Esophagus squamous epithelium (tissue), 5 donors: ENCODE measurements around the gene ST8SIA6. TPM values are rescaled to one million over a fixed set of nuclear protein-coding genes. Genes with fewer than 3 reads are reported as not detected.

Source experiments
- DNase-seq: peaks from one replicate; lab custom pipeline; 2025; lab: John Stamatoyannopoulos, UW
- H3K27ac ChIP-seq, 4 donors: fragments of 200-600 bp; sonication (generic); one replicate each; pipeline ENCODE4 v1.5.1; 2016 to 2019; ENCODE audit warnings: mild to moderate bottlenecking in 1 of 4
- H3K27me3 ChIP-seq, 4 donors: fragments of 200-600 bp; sonication (generic); 1 replicate in 3 of 4; 2 replicates in 1 of 4; pipeline versions ENCODE4 v1.5.1 to v1.6.0; 2017 to 2021; ENCODE audit warnings: antibody characterized with exemption in 1 of 4
- H3K36me3 ChIP-seq, 3 donors: fragments of 200-600 bp; sonication (generic); one replicate each; pipeline ENCODE4 v1.5.1; 2016 to 2019
- H3K4me1 ChIP-seq, 3 donors: fragments of 200-600 bp; sonication (generic); one replicate each; pipeline ENCODE4 v1.5.1; 2017 to 2019
- H3K4me3 ChIP-seq, 4 donors: fragments of 200-600 bp; sonication (generic); 1 replicate in 3 of 4; 2 replicates in 1 of 4; pipeline ENCODE4 v1.5.1; 2016 to 2019; ENCODE audit warnings: mild to moderate bottlenecking in 2 of 4, moderate library complexity in 1 of 4
- H3K9me3 ChIP-seq, 3 donors: fragments of 200-600 bp; sonication (generic); one replicate each; pipeline ENCODE4 v1.5.1; 2016 to 2019
- CTCF ChIP-seq, 6 experiments: fragments of 450-650 bp in 4 of 6; fragments of 200-600 bp in 2 of 6; sonication (generic) in 2 of 6; IDR thresholded peaks; one replicate each; pipeline ENCODE4 v1.5.1; 2016 to 2019; ENCODE audit warnings: antibody characterized with exemption in 6 of 6, mild to moderate bottlenecking in 4 of 6, moderate library complexity in 4 of 6
- POLR2A ChIP-seq, 4 donors: fragments of 450-650 bp; IDR thresholded peaks; one replicate each; pipeline ENCODE4 v1.6.1; 2017; ENCODE audit warnings: antibody characterized with exemption in 4 of 4, mild to moderate bottlenecking in 4 of 4, moderate library complexity in 3 of 4
- WGBS, 2 donors: methylation state at CpG; one replicate each; pipeline ENCODE4 v1.1.5; 2018; 5-methylcytosine and 5-hydroxymethylcytosine counted together
- intact Hi-C: fragments of 100-400 bp; cut with DNase I; formaldehyde crosslinking; loops from one replicate; pipeline ENCODE4 v1.15.0; 2022
- total RNA-seq, 4 donors: library from RNA; depleted of rRNA; stranded (reverse); fragments of >200 nt; gene quantifications; one replicate each; pipeline ENCODE4 v1.1.0, GENCODE V29; 2016
- donor health status: DM: yes; HTN: yes; CAD: no.

ST8SIA6 gene
- total RNA-seq, 4 donors from 2014 or later, result 0.53 to 2.3 (median 1.2) TPM

- DNase-seq, result no peak
- intact Hi-C loops, result no loop called here
- H3K27me3 ChIP-seq, result no peaks in the 10 kb centered on the region
- WGBS, 2 donors, result 97 to 100% methylated on average over 1 of the region's 1 CpG
- H3K4me3 ChIP-seq, result no peak overlapping the region
- no peaks in the 10 kb centered on the region for H3K9me3 ChIP-seq
- H3K27ac ChIP-seq, result no peak overlapping the region
- no peaks in the 10 kb centered on the region for H3K36me3 ChIP-seq
- TF ChIP-seq CTCF (IDR thresholded peaks at IDR 0.05) (no peak), POLR2A (IDR thresholded peaks at IDR 0.05) (no peak)
- H3K4me1 ChIP-seq, result peaks cover 0 to 27% (median 0%) of the 10 kb centered on the region in 3 donors
Observed at GRCh38 chr10:17358461-17358860, 95.9 kb downstream of the ST8SIA6 start.

- Histone ChIP-seq H3K27ac (peak overlapping the region in 3 of 4 donors; percentile 32 to 65 (median 43)), H3K27me3 (no peaks in the 10 kb centered on the region)
Observed at GRCh38 chr10:17357781-17358180, 96.6 kb downstream of the ST8SIA6 start.

DNA sequence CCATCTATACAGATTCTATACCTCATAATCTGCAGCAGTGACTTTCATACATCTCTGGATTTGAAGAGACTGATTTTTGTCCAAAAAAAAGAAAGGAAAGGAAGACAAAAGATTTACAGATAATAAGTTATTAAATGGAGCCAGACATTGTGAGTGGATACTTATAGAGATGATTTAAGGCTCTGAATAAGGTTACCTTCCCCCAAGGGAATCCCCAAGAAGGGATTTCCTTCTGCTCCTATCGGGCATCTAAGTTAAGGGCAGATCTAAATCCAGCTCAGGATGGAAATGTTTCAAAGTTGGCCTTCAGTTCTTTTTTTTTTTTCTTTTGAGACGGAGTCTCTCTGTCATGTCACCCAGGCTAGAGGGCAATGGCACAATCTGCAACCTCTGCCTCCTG is 97.6 kb downstream of the ST8SIA6 start:
- intact Hi-C loops, result no loop called here
- TF ChIP-seq POLR2A (IDR thresholded peaks at IDR 0.05), result no peak
- TF ChIP-seq CTCF (IDR thresholded peaks at IDR 0.05), result no peak
- H3K27ac ChIP-seq, result peak overlapping the region in 1 of 4 donors; percentile 65
- DNase-seq, result no peak
- H3K4me1 ChIP-seq, result peaks cover 0 to 34% (median 0%) of the 10 kb centered on the region in 3 donors
- WGBS, 2 donors, result 34 to 52% methylated on average over 2 of the region's 2 CpGs
- no peaks in the 10 kb centered on the region for H3K27me3 ChIP-seq
- no peaks in the 10 kb centered on the region for H3K36me3 ChIP-seq
- H3K9me3 ChIP-seq, result no peaks in the 10 kb centered on the region
- H3K4me3 ChIP-seq, result no peak overlapping the region

More at GRCh38 chr10:17357781-17358180, 96.6 kb downstream of the ST8SIA6 start:
- intact Hi-C loops, result no loop called here
- DNase-seq, result no peak
- TF ChIP-seq POLR2A (IDR thresholded peaks at IDR 0.05) (no peak), CTCF (IDR thresholded peaks at IDR 0.05) (no peak)
- Histone ChIP-seq H3K9me3 (no peaks in the 10 kb centered on the region), H3K36me3 (no peaks in the 10 kb centered on the region), H3K4me1 (peaks cover 0 to 33% (median 0%) of the 10 kb centered on the region in 3 donors), H3K4me3 (no peak overlapping the region)
- 35 to 42% methylated on average over 2 of the region's 2 CpGs for WGBS, 2 donors

- DNase-seq, result no peak
Observed at GRCh38 chr10:17354781-17355180, 99.6 kb downstream of the ST8SIA6 start.

More at GRCh38 chr10:17354781-17355180, 99.6 kb downstream of the ST8SIA6 start:
- TF ChIP-seq POLR2A (IDR thresholded peaks at IDR 0.05), result no peak
- TF ChIP-seq CTCF (IDR thresholded peaks at IDR 0.05), result no peak
- Histone ChIP-seq H3K27me3 (peaks cover 0 to 5% (median 0%) of the 10 kb centered on the region in 4 donors), H3K4me3 (no peak overlapping the region), H3K9me3 (no peaks in the 10 kb centered on the region), H3K4me1 (peaks cover 0 to 37% (median 0%) of the 10 kb centered on the region in 3 donors), H3K27ac (no peak overlapping the region), H3K36me3 (no peaks in the 10 kb centered on the region)
- WGBS, 2 donors, result 51 to 63% methylated on average over 5 of the region's 5 CpGs
- intact Hi-C loops, result no loop called here
